ENCODE results near the gene LRP6.
"Not testable (repeated sequence)": the region's sequence is repeated elsewhere in the genome, so short reads cannot be mapped to it uniquely, and the experiment has no call there.

The LRP6 gene

GRCh38 chr12:12180575-12180974, 86.3 kb downstream of the LRP6 start:
- no peak for DNase-seq (ENCODE audit: low read depth)

GRCh38 chr12:12180136-12180535, 86.7 kb downstream of the LRP6 start:
- no peak for DNase-seq (ENCODE audit: low read depth)

GRCh38 chr12:12178559-12178958, 88.3 kb downstream of the LRP6 start:
- DNase-seq (ENCODE audit: low read depth), result no peak

DNA sequence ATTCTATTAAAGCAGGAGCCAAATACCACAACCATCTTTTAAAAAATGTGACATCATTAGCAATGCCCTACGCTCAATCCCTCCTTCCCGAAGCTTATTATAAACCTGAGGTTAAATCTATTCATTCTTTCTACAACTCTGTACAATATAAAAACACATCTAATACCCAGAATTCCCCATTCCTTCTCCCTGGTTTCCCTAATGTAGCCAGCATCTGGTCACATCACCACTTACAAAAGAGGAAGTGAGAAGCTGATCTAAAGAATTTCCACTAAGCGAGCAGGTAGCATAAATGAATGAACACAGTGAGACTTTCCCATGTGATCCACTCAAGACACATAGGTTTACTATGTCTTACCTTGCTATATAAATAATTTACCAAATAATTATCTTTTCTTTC, 90.4 kb downstream of the LRP6 start:
- DNase-seq (ENCODE audit: low read depth), result no peak

DNA sequence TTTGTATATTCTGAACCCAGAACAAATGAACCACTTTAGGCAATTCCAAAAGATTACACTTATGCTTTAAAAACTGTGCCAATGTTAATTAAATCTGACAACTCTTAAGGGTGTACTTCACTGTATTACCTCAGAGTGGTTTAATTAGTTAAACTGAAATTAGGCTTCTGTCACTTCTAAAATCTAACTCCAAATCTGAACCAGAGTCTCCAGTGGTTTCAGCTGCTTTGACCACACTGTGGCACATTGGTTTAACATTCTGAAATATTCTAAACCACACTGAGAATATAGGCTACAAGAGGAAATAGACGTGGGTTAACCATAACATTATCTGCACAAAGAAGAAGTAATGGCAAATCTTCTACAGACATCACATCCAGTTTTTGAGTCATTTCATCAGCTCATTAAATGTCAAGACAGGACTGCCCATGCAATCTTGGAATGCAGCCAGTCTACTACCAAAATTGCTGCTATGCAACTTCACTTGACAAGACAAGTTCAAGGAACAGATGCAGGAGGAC, 94.8 kb downstream of the LRP6 start:
- DNase-seq (ENCODE audit: low read depth), result no peak

DNA sequence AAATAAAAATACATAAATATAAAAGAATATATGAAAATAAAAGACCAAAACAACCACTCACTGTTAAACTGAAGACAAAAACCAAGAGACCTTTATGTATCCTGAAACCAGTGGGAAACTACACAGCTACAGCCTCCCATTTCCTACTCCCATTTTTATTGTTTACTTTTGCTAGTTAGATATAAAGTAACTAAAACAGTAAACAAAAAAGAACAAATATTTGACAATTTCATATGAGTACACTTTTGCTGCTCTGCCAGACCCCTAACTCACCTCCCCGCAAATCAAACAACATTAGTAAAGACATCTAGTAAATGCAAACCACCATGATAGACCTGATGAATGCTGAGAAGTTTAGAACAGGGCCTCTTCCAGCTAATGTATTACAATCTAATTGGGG, 99.0 kb downstream of the LRP6 start:
- no peak for DNase-seq (ENCODE audit: low read depth)

GRCh38 chr12:12166751-12167150, 100.1 kb downstream of the LRP6 start:
- no peak for DNase-seq (ENCODE audit: low read depth)

DNA sequence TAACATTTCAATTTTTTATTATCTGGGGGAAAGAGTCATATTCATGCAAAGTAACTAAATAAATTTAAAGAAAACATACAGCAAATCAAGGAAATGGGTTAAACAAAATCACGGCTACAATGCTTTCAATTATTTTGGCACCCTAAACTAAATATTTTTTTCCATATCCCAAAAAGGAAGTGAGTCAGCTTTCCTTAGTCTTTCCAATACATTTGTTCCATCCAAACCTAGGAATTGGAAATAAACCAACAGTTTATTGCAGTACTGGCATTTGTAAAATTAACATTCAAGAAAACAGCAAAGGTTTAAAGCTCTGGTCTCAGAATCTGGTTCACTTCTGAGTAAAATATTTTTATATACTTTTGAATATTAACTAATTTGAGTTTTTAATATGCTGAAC, 106.9 kb downstream of the LRP6 start:
- no peak for DNase-seq (ENCODE audit: low read depth)

GRCh38 chr12:12158858-12159257, 108.0 kb downstream of the LRP6 start:
- DNase-seq (ENCODE audit: low read depth), result no peak

DNA sequence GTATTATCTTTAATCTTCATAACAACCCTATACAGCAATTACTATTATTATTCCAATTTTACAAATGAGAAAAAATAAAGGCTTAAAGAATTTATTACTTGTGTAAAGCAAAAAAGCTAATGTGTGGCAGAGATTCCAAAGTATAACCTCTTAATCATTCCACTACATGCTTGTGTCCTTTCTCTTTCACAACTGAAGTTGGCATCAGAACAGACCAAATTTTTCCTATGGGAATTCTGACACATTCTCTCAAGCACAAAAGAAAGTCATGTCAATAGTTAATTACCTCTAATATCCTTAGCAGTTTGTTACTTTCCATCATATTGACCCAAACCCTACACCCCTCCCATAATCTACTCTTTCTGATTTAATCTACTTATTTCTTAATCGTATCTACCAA, 109.4 kb downstream of the LRP6 start:
- no peak for DNase-seq (ENCODE audit: low read depth)

- DNase-seq (ENCODE audit: low read depth), result no peak
Measured at GRCh38 chr12:12156828-12157227, 110.0 kb downstream of the LRP6 start.

GRCh38 chr12:12156116-12156515, 110.7 kb downstream of the LRP6 start:
- DNase-seq (ENCODE audit: low read depth), result no peak

GRCh38 chr12:12153596-12153995, 113.2 kb downstream of the LRP6 start:
- no peak for DNase-seq (ENCODE audit: low read depth)

DNA sequence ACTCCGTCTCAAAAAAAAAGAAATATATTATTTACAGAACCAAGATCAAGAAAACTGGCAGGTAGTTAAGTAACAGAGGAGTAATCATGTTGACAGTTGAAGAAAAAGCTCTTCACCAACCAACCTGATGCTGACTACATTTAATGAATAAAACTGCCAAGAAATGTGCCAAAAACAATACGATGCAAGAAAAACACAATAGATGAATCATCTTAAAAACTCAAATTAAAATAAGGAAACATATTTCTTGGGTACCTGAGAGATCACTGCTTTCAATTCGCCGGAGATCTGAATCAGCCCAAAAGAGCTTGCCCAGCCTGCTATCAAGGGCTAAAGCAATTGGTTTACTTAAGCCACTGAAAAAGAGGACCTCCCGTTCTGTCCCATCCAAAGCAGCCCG, 119.7 kb downstream of the LRP6 start:
- DNase-seq (ENCODE audit: low read depth), result no peak

GRCh38 chr12:12144531-12144930, 122.3 kb downstream of the LRP6 start:
- not testable (repeated sequence) for DNase-seq (ENCODE audit: low read depth)

DNA sequence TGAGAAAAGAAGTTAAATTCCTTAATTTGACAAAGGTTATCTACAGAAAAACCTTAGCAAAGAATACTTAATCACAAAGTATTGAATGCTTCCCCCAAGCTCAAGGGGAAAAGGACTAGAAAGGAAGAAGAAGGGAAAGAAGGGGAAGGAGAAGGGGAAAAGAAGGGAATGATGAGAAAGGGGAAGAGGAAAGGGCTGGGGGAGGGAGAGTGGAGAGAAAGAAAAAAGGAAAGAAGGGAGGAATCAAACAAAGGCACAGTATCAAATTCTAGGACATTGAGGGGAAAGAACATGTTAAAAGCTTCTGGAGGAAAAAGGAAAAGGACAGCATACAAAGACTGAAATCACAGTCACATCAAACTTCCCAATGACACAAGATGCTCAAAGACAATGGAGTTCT, 125.8 kb downstream of the LRP6 start:
- no peak for DNase-seq (ENCODE audit: low read depth)

- DNase-seq (ENCODE audit: low read depth), result no peak
Measured at GRCh38 chr12:12138203-12139154, 128.4 kb downstream of the LRP6 start.

GRCh38 chr12:12133785-12134184, 133.1 kb downstream of the LRP6 start:
- DNase-seq (ENCODE audit: low read depth), result no peak

GRCh38 chr12:12133259-12133658, 133.6 kb downstream of the LRP6 start:
- DNase-seq (ENCODE audit: low read depth), result no peak

- DNase-seq (ENCODE audit: low read depth), result no peak
Measured at GRCh38 chr12:12128670-12129069, 138.2 kb downstream of the LRP6 start.

- DNase-seq (ENCODE audit: low read depth), result no peak
Measured at GRCh38 chr12:12127304-12127703, 139.5 kb downstream of the LRP6 start.

DNA sequence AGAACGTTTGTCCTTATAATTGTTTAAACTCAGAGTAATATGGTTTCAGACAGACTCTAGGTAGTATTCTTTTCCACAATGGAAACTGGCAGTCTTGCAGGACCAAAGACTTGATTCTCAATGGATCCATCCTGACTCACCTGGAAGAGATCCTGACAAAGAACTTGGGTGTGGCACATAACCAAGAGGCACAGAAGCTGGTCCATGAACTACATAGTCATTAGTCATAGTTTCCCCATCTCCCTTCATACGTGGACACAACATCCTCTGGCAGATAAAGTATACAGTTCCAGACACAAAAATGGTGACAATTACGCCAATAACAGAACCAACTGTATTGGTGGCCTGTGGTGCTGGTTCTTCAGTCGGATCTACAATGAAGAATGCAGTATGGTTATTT, 140.3 kb downstream of the LRP6 start:
- no peak for DNase-seq (ENCODE audit: low read depth)

GRCh38 chr12:12123036-12123604, 143.7 kb downstream of the LRP6 start:
- no peak for DNase-seq (ENCODE audit: low read depth)
